HG03108 (cell line): ENCODE data around the gene PHF3.

Experiments
- ATAC-seq: cut with Tn5 transposase; IDR thresholded peaks from one replicate; pipeline ENCODE4 v1.9.1; 2021; ENCODE audit warnings: moderate library complexity; ENCODE audit not compliant: unreplicated experiment

PHF3 gene, protein sequence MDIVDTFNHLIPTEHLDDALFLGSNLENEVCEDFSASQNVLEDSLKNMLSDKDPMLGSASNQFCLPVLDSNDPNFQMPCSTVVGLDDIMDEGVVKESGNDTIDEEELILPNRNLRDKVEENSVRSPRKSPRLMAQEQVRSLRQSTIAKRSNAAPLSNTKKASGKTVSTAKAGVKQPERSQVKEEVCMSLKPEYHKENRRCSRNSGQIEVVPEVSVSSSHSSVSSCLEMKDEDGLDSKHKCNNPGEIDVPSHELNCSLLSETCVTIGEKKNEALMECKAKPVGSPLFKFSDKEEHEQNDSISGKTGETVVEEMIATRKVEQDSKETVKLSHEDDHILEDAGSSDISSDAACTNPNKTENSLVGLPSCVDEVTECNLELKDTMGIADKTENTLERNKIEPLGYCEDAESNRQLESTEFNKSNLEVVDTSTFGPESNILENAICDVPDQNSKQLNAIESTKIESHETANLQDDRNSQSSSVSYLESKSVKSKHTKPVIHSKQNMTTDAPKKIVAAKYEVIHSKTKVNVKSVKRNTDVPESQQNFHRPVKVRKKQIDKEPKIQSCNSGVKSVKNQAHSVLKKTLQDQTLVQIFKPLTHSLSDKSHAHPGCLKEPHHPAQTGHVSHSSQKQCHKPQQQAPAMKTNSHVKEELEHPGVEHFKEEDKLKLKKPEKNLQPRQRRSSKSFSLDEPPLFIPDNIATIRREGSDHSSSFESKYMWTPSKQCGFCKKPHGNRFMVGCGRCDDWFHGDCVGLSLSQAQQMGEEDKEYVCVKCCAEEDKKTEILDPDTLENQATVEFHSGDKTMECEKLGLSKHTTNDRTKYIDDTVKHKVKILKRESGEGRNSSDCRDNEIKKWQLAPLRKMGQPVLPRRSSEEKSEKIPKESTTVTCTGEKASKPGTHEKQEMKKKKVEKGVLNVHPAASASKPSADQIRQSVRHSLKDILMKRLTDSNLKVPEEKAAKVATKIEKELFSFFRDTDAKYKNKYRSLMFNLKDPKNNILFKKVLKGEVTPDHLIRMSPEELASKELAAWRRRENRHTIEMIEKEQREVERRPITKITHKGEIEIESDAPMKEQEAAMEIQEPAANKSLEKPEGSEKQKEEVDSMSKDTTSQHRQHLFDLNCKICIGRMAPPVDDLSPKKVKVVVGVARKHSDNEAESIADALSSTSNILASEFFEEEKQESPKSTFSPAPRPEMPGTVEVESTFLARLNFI (N-terminal part only)

DNA sequence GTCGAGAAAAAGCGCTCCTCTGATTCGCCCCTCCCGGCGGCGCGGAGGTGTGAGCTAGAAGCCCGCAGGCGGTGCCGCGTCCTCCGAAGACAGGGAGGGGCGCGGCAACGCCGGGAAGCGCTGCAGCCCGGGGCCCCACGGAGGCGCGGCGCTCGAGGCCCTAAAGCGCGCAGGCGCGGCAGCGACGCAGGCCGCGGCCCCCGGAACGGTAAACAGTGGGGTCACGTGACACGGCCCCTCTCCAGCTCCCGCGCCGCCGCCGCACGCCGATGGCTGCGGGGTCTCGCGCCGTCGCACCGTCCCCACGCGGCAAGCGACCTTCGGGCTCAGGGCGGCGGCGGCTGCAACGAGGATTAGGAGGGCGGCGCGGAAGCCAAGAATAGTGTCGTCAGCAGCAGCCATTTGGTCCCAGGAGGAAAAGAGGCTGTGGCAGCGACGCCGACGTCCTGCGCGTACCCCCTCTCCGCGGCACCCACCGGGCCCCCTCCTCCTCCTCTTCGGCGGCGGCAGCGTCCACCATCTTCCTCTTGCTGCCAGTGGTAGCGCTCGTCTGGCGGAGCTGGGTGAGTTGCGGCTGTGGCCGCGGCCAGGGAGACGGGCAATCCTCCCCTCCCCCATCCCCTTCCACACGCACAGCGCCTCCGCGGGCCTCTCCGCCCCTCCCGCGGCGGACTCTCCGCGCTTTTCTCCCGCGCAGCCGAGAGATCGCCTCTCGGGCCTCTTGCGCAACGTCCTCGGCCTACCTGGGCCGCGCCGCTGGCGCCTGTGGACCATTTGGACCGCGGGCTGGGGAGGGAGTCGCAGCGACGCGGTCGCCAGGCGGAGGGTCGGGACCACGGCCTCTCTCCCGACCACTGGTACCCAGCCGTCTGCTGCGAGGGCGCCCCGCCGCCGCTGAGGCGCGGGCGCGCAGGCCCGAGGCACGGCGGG, at the start of gene PHF3:
TSS of gene PHF3 (plus strand) at position 215 of the 930 bp plus-strand sequence. CDS start 10,750 bp downstream, outside the sequence.
- ATAC-seq = peak; percentile 89

DNA sequence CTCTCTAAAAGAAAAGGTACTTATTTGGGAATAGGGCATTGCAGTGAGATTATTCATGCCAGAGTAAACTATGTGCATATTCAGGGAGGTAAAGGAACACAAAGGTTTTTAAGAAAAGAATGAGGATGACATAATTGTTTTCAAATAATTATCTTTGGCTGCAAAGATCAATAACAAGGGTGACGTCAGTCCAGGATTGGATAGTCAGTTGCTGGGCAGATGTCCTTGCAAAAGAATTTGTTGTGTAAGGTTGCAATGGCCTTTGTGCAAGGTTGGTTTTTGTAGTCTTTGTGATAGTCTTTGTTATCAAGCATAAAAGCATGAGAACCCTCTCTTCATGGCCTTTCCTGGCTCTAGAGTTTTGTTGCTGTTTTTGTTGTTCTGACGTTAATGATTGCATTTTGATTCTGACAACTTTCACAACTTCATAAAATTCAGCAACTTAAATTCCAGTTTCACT, 45.6 kb upstream of the PHF3 start:
- no peak for ATAC-seq

DNA sequence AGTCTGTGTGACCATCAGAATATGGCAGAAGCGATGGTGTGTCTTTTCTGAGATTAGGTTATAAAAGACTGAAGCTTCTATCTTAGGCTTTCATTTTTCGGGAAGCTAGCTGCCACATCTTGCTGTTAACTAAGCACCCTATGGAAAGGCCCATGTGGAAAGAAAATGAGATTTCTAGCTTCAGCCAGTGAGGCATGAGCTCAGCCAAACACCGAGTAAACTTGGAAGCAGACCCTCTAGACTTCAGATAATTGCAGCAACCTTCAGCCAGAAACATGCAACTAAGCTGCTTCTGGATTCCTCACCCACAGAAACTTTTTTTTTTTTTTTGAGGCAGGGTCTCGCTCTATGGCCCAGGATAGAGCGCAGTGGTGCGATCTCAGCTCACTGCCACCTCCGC, 42.7 kb upstream of the PHF3 start:
- no peak for ATAC-seq

DNA sequence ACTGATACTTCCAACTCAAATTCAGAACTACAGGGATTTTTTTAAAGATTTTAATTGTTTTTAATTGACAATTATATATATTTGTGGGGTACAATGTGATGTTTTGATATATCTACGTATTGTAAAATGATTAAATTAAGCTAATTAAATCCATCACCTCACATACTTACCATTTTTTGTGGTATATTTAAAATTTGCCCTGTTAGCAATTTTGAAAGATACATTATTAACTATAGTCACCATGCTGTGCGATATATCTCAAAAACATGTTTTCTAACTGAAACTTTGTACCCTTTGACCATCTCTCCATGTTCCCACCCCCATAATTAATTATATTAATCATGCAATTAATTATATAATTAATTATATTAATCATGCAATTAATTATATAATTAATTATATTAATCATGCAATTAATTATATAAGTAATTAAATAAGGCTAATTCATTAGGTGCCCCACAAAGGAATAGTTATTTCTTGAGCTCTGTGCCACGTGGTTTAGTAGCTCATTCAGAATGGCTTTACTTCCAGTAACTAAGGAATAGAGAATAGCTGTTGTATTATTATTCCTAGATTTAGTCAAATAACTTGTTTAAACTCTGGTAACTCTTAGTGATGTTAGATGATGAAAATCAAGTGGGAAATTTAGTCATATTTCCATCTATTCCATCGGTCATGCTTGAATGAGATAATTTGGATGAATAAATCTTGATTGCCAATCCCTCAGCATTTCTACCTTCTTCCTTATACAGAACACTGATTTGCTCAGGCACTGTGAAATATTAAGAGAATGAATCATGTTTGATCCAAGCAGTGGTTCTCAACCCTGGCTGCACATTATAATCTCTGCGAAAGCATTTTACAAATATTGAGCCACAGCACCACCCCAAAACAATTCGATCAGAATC, 38.2 kb upstream of the PHF3 start:
- ATAC-seq = no peak

DNA sequence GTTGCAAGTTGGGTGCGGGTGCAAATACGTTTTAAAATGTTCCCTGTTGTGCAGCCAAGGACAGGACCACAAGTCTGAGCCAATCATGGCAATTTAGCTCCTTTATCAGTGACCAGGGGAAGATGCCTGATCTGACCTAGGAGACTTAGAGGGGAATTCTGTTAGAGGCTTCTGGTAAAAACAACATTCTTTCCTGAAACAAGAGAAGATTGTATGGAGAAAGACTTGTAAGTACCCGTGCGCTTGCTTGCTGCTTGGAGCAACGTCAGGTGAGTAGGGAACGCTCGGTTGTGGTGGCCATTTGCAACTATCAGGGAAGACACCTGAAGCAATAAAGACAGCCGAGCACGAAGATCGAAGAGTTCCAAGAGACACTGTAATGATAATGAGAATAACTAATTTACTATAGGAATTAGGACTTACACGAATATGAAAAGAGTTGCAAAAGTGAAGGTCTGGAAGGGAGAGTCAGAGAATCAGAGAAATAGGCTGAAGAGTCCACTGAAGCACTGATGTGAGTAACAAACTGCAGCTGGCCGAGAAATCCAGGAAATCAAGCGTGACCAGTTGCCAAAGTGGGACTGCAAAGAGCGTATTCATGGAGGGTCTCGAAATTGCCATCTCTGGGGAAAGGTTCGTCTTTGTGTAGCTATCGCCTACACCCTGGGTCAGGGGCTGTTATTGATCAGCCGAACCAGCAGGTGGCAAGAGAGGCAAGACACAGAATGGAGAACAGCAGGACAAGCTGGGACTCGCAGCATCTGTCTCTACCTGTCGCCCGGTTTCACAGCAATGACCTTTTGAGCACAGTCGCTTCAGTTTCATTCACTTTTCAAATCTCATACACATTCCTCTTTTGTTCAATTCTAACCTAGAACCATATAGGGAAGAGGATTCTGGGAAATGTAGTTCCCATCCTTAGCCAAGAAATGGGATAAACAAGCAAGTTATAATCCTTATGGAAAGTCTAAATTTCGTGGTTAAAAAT, 37.3 kb upstream of the PHF3 start:
- peak; percentile 99 for ATAC-seq

DNA sequence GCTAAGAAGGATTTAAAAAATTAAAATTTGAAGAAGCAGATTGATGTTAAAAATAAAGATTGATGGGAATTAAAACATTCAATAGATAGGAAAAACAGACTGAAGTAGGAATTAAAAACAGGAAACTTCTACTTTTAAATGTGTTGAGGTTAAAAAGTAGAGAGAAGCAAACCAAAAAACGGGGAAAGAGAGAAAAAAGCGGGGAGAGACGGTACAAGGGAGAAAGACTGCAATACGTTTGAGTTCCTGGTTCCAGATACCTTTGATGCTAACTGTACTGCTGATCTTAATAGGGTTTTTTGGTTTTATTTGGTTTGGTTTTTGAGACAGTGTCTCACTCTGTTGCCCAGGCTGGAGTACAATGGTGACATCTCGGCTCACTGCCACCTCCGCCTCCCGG, 36.4 kb upstream of the PHF3 start:
- ATAC-seq = no peak

DNA sequence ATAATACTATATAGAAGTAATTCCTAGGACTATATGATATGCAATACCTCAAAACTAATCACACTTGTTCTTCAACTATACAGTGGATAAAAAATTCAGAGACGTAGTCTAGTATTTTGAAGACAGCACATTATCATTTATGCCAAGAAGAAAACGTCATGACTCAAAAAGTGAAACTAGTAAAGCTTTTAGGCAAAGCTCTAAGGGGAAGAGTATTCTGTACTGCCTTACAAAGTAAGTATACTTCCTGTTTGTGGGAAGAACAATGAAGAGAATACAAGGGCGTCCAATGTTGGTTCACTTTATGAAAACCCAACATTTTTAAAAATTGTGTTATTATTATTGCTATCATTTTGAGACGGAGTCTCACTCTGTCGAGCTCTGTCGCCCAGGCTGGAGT, 35.5 kb upstream of the PHF3 start:
- ATAC-seq = no peak

DNA sequence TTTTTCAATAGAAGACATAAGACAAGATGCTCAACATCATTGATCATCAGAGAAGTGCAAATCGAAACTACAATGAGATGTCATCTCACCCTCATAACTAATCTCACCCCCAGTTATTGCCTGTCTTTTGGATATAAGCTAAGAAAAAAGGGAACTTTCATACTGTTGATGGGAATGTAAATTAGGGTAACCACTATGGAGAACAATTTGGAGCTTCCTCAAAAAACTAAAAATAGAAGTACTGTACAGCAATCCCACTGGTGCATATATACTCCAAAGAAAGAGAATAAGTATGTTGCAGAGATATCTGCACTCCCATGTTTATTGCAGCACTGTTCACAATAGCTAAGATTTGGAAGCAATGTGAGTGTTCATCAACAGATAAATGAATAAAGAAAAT, 26.4 kb upstream of the PHF3 start:
- no peak for ATAC-seq

DNA sequence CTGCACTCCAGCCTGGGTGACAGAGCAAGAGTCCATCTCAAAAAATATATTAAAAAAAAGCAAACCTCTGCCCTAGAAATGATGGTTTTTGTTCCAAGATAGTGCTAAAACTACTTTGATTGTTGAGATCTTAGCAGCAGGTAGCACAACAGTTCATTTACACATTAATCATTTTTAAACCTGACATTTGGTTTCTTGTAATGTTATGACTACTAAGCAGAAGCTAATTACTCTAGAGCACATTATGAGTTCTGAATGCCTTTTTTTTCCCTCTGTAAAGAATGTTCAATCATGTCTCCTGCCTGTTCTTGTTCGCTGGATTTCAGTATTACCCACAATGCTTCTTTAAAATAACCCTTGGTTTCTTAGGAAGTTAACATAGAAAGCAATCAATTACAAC, 24.7 kb upstream of the PHF3 start:
- ATAC-seq = no peak

DNA sequence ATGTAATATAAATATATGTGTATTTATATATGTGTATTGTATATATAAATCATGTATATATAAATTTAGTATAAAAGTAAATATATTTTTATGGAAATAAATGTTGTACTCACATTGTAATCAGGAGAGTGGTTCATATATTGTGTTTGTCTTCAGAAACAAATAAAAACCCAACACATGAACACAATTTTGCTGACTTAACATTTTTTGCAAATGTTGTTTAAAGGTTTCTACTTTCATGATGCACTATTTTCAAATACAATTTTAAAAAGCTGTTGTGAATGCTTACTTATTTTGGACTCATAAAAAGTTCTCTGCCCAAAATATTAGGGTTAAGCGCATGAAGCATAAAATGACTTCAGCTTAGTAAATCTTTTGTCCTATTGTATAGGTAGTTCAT, 24.0 kb upstream of the PHF3 start:
- no peak for ATAC-seq

DNA sequence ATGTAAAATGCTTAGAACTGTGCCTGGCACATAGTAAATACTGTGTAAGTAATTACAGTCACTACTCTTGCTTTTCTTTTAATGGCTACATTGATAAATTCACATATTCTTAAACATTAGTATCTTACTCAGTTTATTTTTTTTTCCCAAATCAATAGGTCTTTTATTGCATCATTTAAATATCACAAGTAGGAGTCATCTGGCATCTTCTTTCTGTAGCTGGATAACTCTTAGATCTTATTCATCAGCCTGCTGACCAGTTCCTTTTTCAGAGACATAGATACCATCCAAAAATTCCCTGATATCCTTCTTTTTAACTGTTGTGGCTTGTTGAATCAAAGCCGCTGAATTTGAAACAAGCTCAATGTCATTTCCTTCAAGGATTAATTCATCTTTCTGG, 20.0 kb upstream of the PHF3 start:
- ATAC-seq = no peak

DNA sequence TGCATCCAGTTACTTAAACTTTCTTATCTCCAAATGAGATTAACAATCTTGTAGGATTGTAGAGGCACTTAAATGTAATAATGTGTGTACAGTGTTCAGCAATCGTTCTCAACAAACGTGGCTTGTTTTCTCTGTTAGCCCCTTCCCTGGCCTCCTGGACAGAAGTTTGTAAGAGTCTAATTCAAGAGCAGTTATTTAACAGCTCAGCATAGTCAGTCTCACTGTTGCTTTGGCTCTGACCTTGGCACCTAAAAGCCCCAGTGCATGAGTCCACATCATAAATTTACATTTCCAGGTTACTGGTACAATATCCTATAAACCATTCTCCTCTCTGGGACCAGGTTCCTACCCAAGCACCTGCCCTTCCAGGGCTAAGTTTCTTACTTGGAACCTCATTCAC, 11.5 kb upstream of the PHF3 start:
- no peak for ATAC-seq

DNA sequence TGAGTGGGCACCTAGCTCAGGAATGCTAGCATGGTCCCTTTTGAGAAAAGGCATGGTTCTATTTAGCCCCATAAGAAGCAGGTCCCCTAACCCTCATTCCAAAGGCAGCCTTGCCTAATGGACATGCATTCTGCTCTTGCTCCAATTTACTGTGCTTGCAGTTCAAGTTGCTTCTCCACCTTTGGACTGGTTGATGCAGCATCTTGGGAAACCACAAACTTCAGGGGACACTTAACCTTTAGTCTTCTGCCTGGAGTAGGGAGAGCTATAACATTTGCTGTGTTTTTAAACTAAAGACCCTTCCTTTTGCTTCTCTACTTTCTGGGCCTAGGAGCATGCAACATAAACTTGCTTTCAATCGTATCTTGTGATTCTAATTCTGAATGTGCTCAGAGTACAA, 5.1 kb upstream of the PHF3 start:
- ATAC-seq = no peak

DNA sequence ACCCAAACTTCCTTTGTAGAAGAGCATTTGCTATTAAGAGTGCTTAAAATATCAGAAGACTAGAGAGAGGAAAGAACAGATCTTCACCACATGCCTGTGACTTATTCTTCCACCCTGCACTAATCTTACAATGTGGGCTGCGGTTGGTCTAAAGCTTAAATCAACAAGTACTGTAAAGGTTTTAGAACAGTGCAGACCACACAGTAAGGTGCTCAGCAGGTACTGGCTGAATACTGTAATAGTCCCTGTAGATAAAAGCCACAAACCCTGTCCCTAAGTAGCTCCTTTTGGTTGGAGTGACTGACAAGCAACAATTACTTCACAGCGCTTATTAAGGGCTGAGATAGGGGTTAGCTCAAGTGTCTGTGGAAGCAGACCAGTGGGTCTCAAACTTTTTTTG, 972 bp upstream of the PHF3 start:
- ATAC-seq = no peak

DNA sequence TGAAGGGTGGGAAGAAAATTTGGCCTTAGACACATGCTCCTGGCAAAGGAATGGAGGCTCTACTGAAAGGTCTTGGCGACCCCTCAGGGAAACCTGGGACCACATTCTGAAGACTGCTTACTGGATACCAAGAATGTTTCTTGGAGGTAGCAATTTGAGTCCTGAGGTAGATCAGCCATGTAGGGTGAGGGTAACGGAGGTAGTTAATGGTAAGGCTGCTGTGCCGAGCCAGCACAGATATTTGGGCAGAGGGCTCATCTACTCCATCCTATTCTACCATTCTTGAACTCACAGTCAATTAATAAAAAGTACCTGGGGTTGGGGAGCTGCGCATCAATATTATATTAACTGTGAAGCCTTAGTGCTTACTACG, 401 bp upstream of the PHF3 start:
- ATAC-seq = peak; percentile 8

DNA sequence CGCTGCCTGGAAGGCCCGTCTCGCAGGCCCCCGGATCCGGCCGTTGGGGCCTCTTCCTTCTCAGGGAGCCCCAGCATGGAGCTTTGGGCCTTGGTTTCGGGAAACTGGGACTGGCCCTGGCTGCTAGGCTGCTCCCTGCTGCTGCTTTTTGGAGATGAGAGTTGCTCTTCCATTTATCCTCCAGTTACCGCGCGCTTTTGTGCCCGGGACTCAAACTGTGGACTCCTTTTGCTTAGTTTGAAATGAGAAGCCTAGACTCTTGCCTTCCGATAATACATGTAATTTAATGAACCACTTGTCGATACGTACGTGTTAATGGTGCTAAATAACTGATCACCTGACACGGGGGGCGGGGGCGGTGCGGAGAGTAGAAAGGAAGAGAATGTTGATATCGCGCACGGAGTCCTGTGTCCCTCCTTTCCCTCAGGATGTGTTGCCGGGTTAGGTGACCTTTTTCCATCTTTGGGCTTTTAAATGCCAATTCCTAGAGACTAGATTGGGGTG, 968 bp downstream of the PHF3 start:
- peak; percentile 14 for ATAC-seq

DNA sequence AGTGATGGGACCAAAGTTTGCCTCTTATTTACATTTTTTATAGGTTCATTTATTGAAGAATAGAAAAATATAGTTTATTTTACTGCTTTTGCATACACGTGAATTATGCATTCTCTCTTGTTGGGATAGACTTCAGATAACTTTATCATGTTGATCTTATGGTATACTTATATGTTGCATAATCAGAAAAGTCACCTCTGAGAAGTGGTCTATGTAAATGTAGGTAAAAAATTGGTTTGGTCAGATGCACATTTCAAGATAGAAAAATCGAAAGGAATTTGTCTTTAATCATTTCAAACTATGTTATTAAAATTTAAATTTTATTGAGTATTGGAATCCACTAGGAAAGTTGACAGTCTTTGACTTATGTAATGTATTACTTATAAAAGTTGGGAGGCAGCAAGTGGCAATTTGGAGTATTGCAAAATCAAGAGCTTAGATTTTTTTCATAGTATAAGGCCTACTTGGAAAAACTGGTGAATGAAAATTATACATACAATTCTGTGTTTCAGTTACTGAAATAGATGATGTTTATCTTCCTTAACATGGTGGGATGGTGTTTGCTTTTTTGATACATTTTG, 2.4 kb downstream of the PHF3 start:
- ATAC-seq = no peak

DNA sequence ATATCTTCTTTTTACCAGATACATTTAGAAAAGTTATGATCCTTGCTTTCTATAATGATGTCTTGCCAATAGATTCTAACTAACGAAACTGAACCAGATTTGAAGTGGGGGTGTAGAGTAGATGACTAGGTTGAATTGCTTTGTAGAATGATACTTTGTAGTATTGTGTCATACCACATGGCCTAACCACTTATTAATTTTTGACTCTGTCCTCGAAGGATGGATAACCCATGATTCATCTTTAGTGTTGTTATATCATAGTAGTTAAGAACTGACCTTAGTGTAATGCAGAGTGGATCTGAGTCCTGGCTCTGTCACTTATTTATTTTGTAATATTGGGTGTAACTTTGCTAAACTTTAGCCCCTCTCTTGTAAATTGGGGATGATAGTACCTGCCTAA, 4.5 kb downstream of the PHF3 start:
- ATAC-seq = no peak
